Neural progenitor cell (in vitro differentiated cells): ENCODE data around the gene MS4A18.

Source experiments
- CTCF ChIP-seq: fragments of 200-600 bp; sonication (generic); IDR thresholded peaks from 2 replicates; pipeline ENCODE4 v1.5.1; 2017; ENCODE audit warnings: antibody characterized with exemption, mild to moderate bottlenecking
- EZH2phosphoT487 ChIP-seq: fragments of 200-600 bp; sonication (generic); IDR thresholded peaks from 2 replicates; pipeline ENCODE4 v1.6.1; 2017; ENCODE audit warnings: antibody characterized with exemption

- no peak for TF ChIP-seq CTCF
- no peak for TF ChIP-seq EZH2phosphoT487
These were observed 53.1 kb downstream of the MS4A18 start for GRCh38 chr11:60777572-60777971.
